Left renal pelvis (tissue), 4 donors: ENCODE results near the gene GNB3. TPM values are rescaled to one million over a fixed set of nuclear protein-coding genes. Genes with fewer than 3 reads are reported as not detected.
A peak's percentile ranks its signal among the peaks of the same experiment; 100 is the strongest.
"Not testable (repeated sequence)": the region's sequence is repeated elsewhere in the genome, so short reads cannot be mapped to it uniquely, and the experiment has no call there.

ENCODE experiments used
- DNase-seq, 4 donors: peaks; one replicate each; pipeline ENCODE4 v3.0.0-alpha.2; 2013; ENCODE audit warnings: low read depth in 4 of 4, low spot score in 3 of 4
- polyA plus RNA-seq, 4 donors: library from polyadenylated mRNA; unstranded; fragments of 120-200 nt; gene quantifications; one replicate each; pipeline ENCODE4 v1.2.1, GENCODE V29; 2013; ENCODE audit not compliant: insufficient read length in 4 of 4

GNB3 gene
- polyA plus RNA-seq, 4 donors: 4.4 to 14.0 (median 6.8) TPM

- DNase-seq: peak; percentile 94 to 97 (median 96)
These were observed 32.6 kb downstream of the GNB3 start, which contains the start of gene SPSB2 for GRCh38 chr12:6873094-6874014. Gene SPSB2, minus strand, starts transcription at chr12:6873303. Its CDS starts 402 bp downstream, at chr12:6872901.

GRCh38 chr12:6874015-6874368, 33.3 kb downstream of the GNB3 start:
- not testable (repeated sequence) for DNase-seq

- not testable (repeated sequence) for DNase-seq
These were observed 39.1 kb downstream of the GNB3 start for GRCh38 chr12:6879824-6880223.

GRCh38 chr12:6883252-6883651, 42.5 kb downstream of the GNB3 start:
- DNase-seq: no peak

- no peak for DNase-seq
These were observed 43.0 kb downstream of the GNB3 start for GRCh38 chr12:6883683-6884082.

- no peak for DNase-seq
These were observed 43.8 kb downstream of the GNB3 start for GRCh38 chr12:6884539-6884938.

- not testable (repeated sequence) for DNase-seq
These were observed 45.7 kb downstream of the GNB3 start for GRCh38 chr12:6886206-6886999.

GRCh38 chr12:6887460-6887859, 46.7 kb downstream of the GNB3 start:
- DNase-seq: no peak

GRCh38 chr12:6888360-6888759, 47.6 kb downstream of the GNB3 start:
- no peak for DNase-seq

GRCh38 chr12:6888794-6889193, 48.1 kb downstream of the GNB3 start:
- DNase-seq: not testable (repeated sequence)

- DNase-seq: not testable (repeated sequence)
These were observed 49.2 kb downstream of the GNB3 start for GRCh38 chr12:6889775-6890573.

- peak; percentile 86 to 94 (median 92) for DNase-seq
These were observed 50.3 kb downstream of the GNB3 start for GRCh38 chr12:6890789-6891645.

GRCh38 chr12:6891646-6892001, 50.9 kb downstream of the GNB3 start:
- no peak for DNase-seq

GRCh38 chr12:6892683-6893082, 52.0 kb downstream of the GNB3 start:
- not testable (repeated sequence) for DNase-seq

- DNase-seq: no peak
These were observed 53.6 kb downstream of the GNB3 start for GRCh38 chr12:6894321-6894720.

Other genes starting within 250 kb of the GNB3 start
- 100 to 1,000 TPM; 176 to 296 (median 281) TPM for gene CHD4, start 233.5 kb upstream of the GNB3 start, polyA plus RNA-seq
- 1 to 10 TPM; 1.1 to 2.2 (median 1.4) TPM for gene LPAR5, start 205.0 kb upstream of the GNB3 start, polyA plus RNA-seq
- 1 to 10 TPM; 3.1 to 6.8 (median 3.9) TPM for gene ACRBP, start 193.5 kb upstream of the GNB3 start, polyA plus RNA-seq
- 100 to 1,000 TPM in 3 of 4 donors, 10 to 100 TPM in 1; 96.8 to 126 (median 114) TPM for gene ING4, start 177.8 kb upstream of the GNB3 start, polyA plus RNA-seq
- 10 to 100 TPM; 75.0 to 94.3 (median 87.7) TPM for gene ZNF384, start 151.6 kb upstream of the GNB3 start, polyA plus RNA-seq
- gene PIANP, start 140.1 kb upstream of the GNB3 start, polyA plus RNA-seq: 10 to 100 TPM; 10.4 to 16.3 (median 14.3) TPM
- 10 to 100 TPM; 57.7 to 68.9 (median 66.8) TPM for gene COPS7A, start 116.9 kb upstream of the GNB3 start, polyA plus RNA-seq
- gene MLF2, start 87.8 kb upstream of the GNB3 start, polyA plus RNA-seq: 100 to 1,000 TPM; 156 to 226 (median 194) TPM
- 100 to 1,000 TPM; 503 to 684 (median 585) TPM for gene PTMS, start 74.6 kb upstream of the GNB3 start, polyA plus RNA-seq
- 1 to 10 TPM in 2 of 4 donors, under 1 TPM in 2; 0.89 to 6.2 (median 2.1) TPM for gene LAG3, start 68.4 kb upstream of the GNB3 start, polyA plus RNA-seq
- 10 to 100 TPM; 18.7 to 31.0 (median 26.5) TPM for gene CD4, start 51.4 kb upstream of the GNB3 start, polyA plus RNA-seq
- 10 to 100 TPM; 26.1 to 31.5 (median 29.5) TPM for gene GPR162, start 19.1 kb upstream of the GNB3 start, polyA plus RNA-seq
- gene P3H3, start 12.5 kb upstream of the GNB3 start, polyA plus RNA-seq: 10 to 100 TPM; 27.5 to 80.9 (median 33.6) TPM
- gene CDCA3, start 10.4 kb downstream of the GNB3 start, polyA plus RNA-seq: 10 to 100 TPM; 26.1 to 31.9 (median 27.9) TPM
- 10 to 100 TPM; 47.3 to 64.0 (median 61.0) TPM for gene USP5, start 11.2 kb downstream of the GNB3 start, polyA plus RNA-seq
- 100 to 1,000 TPM; 328 to 571 (median 548) TPM for gene TPI1, start 26.6 kb downstream of the GNB3 start, polyA plus RNA-seq
- gene SPSB2, start 32.4 kb downstream of the GNB3 start, polyA plus RNA-seq: 10 to 100 TPM in 1 of 4 donors, 1 to 10 TPM in 3; 5.4 to 19.8 (median 7.3) TPM
- gene LRRC23, start 63.9 kb downstream of the GNB3 start, polyA plus RNA-seq: 10 to 100 TPM in 3 of 4 donors, 1 to 10 TPM in 1; 8.6 to 19.2 (median 16.7) TPM
- 10 to 100 TPM; 10.5 to 16.4 (median 14.2) TPM for gene ENO2, start 73.7 kb downstream of the GNB3 start, polyA plus RNA-seq
- 100 to 1,000 TPM in 3 of 4 donors, 10 to 100 TPM in 1; 97.0 to 158 (median 125) TPM for gene ATN1, start 87.0 kb downstream of the GNB3 start, polyA plus RNA-seq
- not detected for gene RNU7-1, start 102.9 kb downstream of the GNB3 start, polyA plus RNA-seq
- 100 to 1,000 TPM; 130 to 222 (median 167) TPM for gene C12orf57, start 103.1 kb downstream of the GNB3 start, polyA plus RNA-seq
- gene PTPN6, start 110.4 kb downstream of the GNB3 start, polyA plus RNA-seq: 10 to 100 TPM; 10.3 to 26.7 (median 18.8) TPM
- gene PHB2, start 129.7 kb downstream of the GNB3 start, polyA plus RNA-seq: 100 to 1,000 TPM; 213 to 266 (median 248) TPM
- 10 to 100 TPM; 40.3 to 49.6 (median 44.2) TPM for gene EMG1, start 130.0 kb downstream of the GNB3 start, polyA plus RNA-seq
- gene LPCAT3, start 177.6 kb downstream of the GNB3 start, polyA plus RNA-seq: 10 to 100 TPM; 33.8 to 67.5 (median 57.9) TPM
- gene C1S, start 219.8 kb downstream of the GNB3 start, polyA plus RNA-seq: 100 to 1,000 TPM in 1 of 4 donors, 10 to 100 TPM in 3; 50.5 to 257 (median 62.0) TPM